ENCODE measurements around the gene WNT3A.

DNA sequence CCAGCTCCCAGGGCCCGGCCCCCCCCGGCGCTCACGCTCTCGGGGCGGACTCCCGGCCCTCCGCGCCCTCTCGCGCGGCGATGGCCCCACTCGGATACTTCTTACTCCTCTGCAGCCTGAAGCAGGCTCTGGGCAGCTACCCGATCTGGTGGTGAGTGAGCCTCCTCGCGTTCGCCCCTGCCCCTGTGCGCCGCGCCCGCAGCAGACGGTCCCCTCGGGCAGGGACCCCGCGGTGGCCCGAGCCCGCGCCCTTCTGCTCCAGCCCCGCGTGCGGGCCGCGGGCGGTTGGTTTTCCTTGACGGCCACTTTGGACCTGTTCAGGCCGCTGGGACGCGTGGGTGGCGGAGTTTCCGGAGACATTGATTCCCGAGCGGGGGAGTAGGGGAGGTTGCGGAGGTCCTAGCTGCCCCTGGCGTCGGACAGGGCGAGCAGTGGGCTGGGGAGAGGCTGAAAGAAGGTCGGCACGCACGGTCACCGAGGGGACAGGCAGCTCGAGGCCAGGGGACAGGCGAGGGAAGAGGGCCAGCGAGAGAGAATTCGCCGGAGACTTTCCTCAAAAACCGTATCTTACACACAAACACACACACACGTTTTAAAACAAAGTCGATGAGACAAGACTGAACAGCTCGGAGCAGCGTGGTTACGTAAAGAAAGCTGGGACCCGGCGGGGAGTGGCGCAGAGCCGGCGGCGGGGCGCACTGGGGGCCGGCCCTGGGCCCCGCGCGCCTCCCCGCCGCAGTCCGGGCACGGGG lies 427 bp downstream of the WNT3A start:
- TF ChIP-seq, protein P1, sequence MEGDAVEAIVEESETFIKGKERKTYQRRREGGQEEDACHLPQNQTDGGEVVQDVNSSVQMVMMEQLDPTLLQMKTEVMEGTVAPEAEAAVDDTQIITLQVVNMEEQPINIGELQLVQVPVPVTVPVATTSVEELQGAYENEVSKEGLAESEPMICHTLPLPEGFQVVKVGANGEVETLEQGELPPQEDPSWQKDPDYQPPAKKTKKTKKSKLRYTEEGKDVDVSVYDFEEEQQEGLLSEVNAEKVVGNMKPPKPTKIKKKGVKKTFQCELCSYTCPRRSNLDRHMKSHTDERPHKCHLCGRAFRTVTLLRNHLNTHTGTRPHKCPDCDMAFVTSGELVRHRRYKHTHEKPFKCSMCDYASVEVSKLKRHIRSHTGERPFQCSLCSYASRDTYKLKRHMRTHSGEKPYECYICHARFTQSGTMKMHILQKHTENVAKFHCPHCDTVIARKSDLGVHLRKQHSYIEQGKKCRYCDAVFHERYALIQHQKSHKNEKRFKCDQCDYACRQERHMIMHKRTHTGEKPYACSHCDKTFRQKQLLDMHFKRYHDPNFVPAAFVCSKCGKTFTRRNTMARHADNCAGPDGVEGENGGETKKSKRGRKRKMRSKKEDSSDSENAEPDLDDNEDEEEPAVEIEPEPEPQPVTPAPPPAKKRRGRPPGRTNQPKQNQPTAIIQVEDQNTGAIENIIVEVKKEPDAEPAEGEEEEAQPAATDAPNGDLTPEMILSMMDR (IDR thresholded peaks at IDR 0.05 in 8 of 11, conservative IDR thresholded peaks at IDR 0.05 in 3 of 11) = no peak
- no peak for TF ChIP-seq POLR2AphosphoS5 (IDR thresholded peaks at IDR 0.05)
- no peak for TF ChIP-seq POLR2A (IDR thresholded peaks at IDR 0.05)

All from spleen (tissue), 7 donors.